Uterus (tissue), 4 donors: ENCODE results near the gene NPPC. TPM values are rescaled to one million over a fixed set of nuclear protein-coding genes. Genes with fewer than 3 reads are reported as not detected.

ENCODE experiments used
- DNase-seq, 2 donors: peaks; one replicate each; pipeline ENCODE4 v3.0.0-alpha.2; 2019 to 2020
- H3K27ac ChIP-seq, 2 donors: fragments of 200-600 bp; sonication (generic); 1 replicate in 1 of 2; 2 replicates in 1 of 2; pipeline ENCODE4 v1.5.1; 2016 to 2018
- H3K27me3 ChIP-seq, 2 donors: fragments of 200-600 bp; sonication (generic); one replicate each; pipeline ENCODE4 v1.5.1; 2018 to 2019; ENCODE audit warnings: control low read depth in 1 of 2
- H3K36me3 ChIP-seq, 2 donors: fragments of 200-600 bp; sonication (generic); one replicate each; pipeline ENCODE4 v1.5.1; 2019; ENCODE audit warnings: control low read depth in 1 of 2
- H3K4me1 ChIP-seq, 2 donors: fragments of 200-600 bp; sonication (generic); one replicate each; pipeline ENCODE4 v1.5.1; 2018 to 2019; ENCODE audit warnings: control low read depth in 1 of 2
- H3K4me3 ChIP-seq, 2 donors: fragments of 200-600 bp; sonication (generic); 1 replicate in 1 of 2; 2 replicates in 1 of 2; pipeline ENCODE4 v1.5.1; 2018 to 2019; ENCODE audit warnings: mild to moderate bottlenecking in 1 of 2
- H3K9me3 ChIP-seq, 2 donors: fragments of 200-600 bp; sonication (generic); one replicate each; pipeline ENCODE4 v1.5.1; 2019; ENCODE audit warnings: control low read depth in 1 of 2
- POLR2A ChIP-seq, 2 donors: fragments of 450-650 bp; IDR thresholded peaks; one replicate each; pipeline ENCODE4 v1.6.1; 2016; ENCODE audit warnings: antibody characterized with exemption in 2 of 2, mild to moderate bottlenecking in 1 of 2, moderate library complexity in 1 of 2
- intact Hi-C: fragments of 100-400 bp; cut with DNase I; formaldehyde crosslinking; loops from one replicate; pipeline ENCODE4 v1.15.1; 2023; ENCODE audit warnings: low total_unique reads
- total RNA-seq, 4 donors: library from RNA; depleted of rRNA in 3 of 4; stranded (reverse); fragments of >200 nt in 3 of 4; gene quantifications; one replicate each; pipeline versions ENCODE4 v1.1.0 to v1.2.4, GENCODE V29; 2014 to 2023
- TF ChIP-seq, protein P1 (sequence below), 4 experiments: fragments of 200-600 bp in 2 of 4; fragments of 450-650 bp in 2 of 4; sonication (generic) in 2 of 4; IDR thresholded peaks; one replicate each; pipeline ENCODE4 v1.5.1; 2016 to 2019; ENCODE audit warnings: antibody characterized with exemption in 4 of 4, mild to moderate bottlenecking in 2 of 4, moderate library complexity in 1 of 4
- donor health status: DM: yes; HTN: yes; CAD: no.

NPPC gene
- total RNA-seq, 4 donors from 2014 or later: 4.3 TPM; not detected in 3

GRCh38 chr2:231935815-231936214 is 9.6 kb upstream of the NPPC start:
- no peak for TF ChIP-seq POLR2A (IDR thresholded peaks at IDR 0.05)
- TF ChIP-seq, protein P1, sequence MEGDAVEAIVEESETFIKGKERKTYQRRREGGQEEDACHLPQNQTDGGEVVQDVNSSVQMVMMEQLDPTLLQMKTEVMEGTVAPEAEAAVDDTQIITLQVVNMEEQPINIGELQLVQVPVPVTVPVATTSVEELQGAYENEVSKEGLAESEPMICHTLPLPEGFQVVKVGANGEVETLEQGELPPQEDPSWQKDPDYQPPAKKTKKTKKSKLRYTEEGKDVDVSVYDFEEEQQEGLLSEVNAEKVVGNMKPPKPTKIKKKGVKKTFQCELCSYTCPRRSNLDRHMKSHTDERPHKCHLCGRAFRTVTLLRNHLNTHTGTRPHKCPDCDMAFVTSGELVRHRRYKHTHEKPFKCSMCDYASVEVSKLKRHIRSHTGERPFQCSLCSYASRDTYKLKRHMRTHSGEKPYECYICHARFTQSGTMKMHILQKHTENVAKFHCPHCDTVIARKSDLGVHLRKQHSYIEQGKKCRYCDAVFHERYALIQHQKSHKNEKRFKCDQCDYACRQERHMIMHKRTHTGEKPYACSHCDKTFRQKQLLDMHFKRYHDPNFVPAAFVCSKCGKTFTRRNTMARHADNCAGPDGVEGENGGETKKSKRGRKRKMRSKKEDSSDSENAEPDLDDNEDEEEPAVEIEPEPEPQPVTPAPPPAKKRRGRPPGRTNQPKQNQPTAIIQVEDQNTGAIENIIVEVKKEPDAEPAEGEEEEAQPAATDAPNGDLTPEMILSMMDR (IDR thresholded peaks at IDR 0.05): no peak
- no peak overlapping the region for H3K4me3 ChIP-seq
- no peaks in the 10 kb centered on the region for H3K27me3 ChIP-seq
- no peak for DNase-seq
- H3K9me3 ChIP-seq: no peaks in the 10 kb centered on the region
- intact Hi-C loops: no loop called here
- no peaks in the 10 kb centered on the region for H3K4me1 ChIP-seq
- H3K36me3 ChIP-seq: no peaks in the 10 kb centered on the region
- no peak overlapping the region for H3K27ac ChIP-seq

DNA sequence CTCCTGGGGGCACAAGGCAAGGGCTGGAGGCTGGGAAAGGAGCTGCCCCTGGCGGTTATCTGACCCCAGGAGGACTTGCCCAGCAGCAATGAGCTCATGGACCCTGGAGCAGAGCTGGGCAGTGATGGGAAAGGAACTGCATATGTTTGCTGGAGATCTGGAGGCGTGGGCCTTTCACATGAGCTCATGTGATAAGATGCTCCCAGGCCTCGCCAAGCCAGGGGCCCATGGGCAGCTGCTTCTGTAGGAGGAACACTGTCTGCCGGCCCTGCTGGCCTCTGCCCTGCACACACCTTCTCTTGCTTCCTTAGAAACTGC is 9.0 kb upstream of the NPPC start:
- intact Hi-C loops: no loop called here
- Histone ChIP-seq H3K4me3 (no peak overlapping the region), H3K27ac (no peak overlapping the region), H3K36me3 (no peaks in the 10 kb centered on the region), H3K4me1 (no peaks in the 10 kb centered on the region), H3K27me3 (no peaks in the 10 kb centered on the region), H3K9me3 (no peaks in the 10 kb centered on the region)
- no peak for DNase-seq
- TF ChIP-seq, protein P1 (IDR thresholded peaks at IDR 0.05): no peak
- no peak for TF ChIP-seq POLR2A (IDR thresholded peaks at IDR 0.05)

DNA sequence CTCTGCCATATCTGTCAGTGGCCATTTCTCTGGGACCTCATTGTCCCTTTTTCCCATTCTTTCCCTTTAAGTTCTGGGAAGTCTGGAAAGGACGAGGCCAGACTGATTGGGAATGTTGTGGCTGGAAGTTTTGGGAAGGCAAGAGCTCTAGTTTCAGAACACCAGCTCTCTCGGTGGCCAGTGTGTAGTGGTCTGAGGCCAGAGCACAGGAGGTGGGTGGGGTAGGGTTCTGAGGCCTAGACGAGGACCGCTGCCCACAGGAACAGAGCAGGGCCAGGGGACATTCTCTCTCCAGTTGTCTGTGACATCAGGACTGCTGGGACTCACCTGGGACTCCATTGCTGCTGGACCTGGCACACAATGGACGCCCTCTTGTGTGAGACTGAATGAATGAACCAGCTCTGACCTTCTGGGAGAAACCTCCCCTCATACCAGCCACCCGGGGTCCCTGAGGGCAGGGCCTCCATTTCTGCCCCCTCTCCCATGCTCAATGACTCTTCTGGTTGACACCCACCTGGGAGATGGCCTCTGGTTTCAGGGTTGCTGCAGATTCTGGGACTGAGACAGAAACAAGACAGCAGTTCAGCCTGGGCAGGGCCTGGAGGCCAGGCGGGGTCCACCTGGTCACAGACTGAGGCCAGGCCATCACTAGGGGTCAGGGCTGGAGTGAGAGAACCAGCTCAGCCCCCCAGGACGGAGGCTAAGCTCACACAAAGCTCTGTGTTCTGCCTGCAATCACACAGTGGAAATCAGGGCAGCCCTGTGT is 8.4 kb upstream of the NPPC start:
- no peak for DNase-seq
- intact Hi-C loops: no loop called here
- H3K27ac ChIP-seq: no peak overlapping the region
- no peaks in the 10 kb centered on the region for H3K4me1 ChIP-seq
- TF ChIP-seq, protein P1 (IDR thresholded peaks at IDR 0.05): no peak
- no peak for TF ChIP-seq POLR2A (IDR thresholded peaks at IDR 0.05)
- no peaks in the 10 kb centered on the region for H3K36me3 ChIP-seq
- no peaks in the 10 kb centered on the region for H3K27me3 ChIP-seq
- H3K4me3 ChIP-seq: no peak overlapping the region
- no peaks in the 10 kb centered on the region for H3K9me3 ChIP-seq

- TF ChIP-seq POLR2A (IDR thresholded peaks at IDR 0.05): no peak
- TF ChIP-seq, protein P1 (IDR thresholded peaks at IDR 0.05): no peak
- Histone ChIP-seq H3K4me1 (no peaks in the 10 kb centered on the region), H3K4me3 (no peak overlapping the region), H3K36me3 (no peaks in the 10 kb centered on the region), H3K9me3 (no peaks in the 10 kb centered on the region), H3K27ac (no peak overlapping the region), H3K27me3 (no peaks in the 10 kb centered on the region)
- intact Hi-C loops: no loop called here
- peak in 1 of 2 donors; percentile 47 for DNase-seq
Measured at GRCh38 chr2:231933916-231934401, 7.8 kb upstream of the NPPC start.

GRCh38 chr2:231932985-231933915 is 7.1 kb upstream of the NPPC start:
- intact Hi-C loops: no loop called here
- no peak overlapping the region for H3K4me3 ChIP-seq
- no peaks in the 10 kb centered on the region for H3K36me3 ChIP-seq
- no peaks in the 10 kb centered on the region for H3K27me3 ChIP-seq
- no peak for DNase-seq
- H3K9me3 ChIP-seq: no peaks in the 10 kb centered on the region
- no peaks in the 10 kb centered on the region for H3K4me1 ChIP-seq
- no peak overlapping the region for H3K27ac ChIP-seq
- TF ChIP-seq, protein P1 (IDR thresholded peaks at IDR 0.05): no peak
- TF ChIP-seq POLR2A (IDR thresholded peaks at IDR 0.05): no peak
